HPDE6-E6E7 (cell line): ENCODE measurements around the gene DMRT2.

Experiments
- DNase-seq: peaks from one replicate; pipeline ENCODE4 v3.0.0; 2011; ENCODE audit warnings: missing footprints; ENCODE audit errors: extremely low spot score

Gene DMRT2

GRCh38 chr9:1047591-1048230, 2.4 kb upstream of the DMRT2 start:
- DNase-seq = no peak

GRCh38 chr9:1048231-1048619, 1.9 kb upstream of the DMRT2 start:
- no peak for DNase-seq

- DNase-seq = no peak
Observed at GRCh38 chr9:1048811-1049210, 1.3 kb upstream of the DMRT2 start.

- no peak for DNase-seq
Observed at GRCh38 chr9:1049641-1050040, 516 bp upstream of the DMRT2 start.

- DNase-seq = no peak
Observed at GRCh38 chr9:1051210-1051583, 1.0 kb downstream of the DMRT2 start.

- no peak for DNase-seq
Observed at GRCh38 chr9:1051584-1052275, 1.6 kb downstream of the DMRT2 start.

GRCh38 chr9:1052365-1053281, 2.5 kb downstream of the DMRT2 start:
- no peak for DNase-seq

GRCh38 chr9:1053282-1053621, 3.1 kb downstream of the DMRT2 start:
- DNase-seq = no peak

- DNase-seq = no peak
Observed at GRCh38 chr9:1053986-1054425, 3.8 kb downstream of the DMRT2 start.

GRCh38 chr9:1055166-1055565, 5.0 kb downstream of the DMRT2 start:
- peak; percentile 20 for DNase-seq

- no peak for DNase-seq
Observed at GRCh38 chr9:1057910-1058309, 7.8 kb downstream of the DMRT2 start.

GRCh38 chr9:1058826-1059487, 8.8 kb downstream of the DMRT2 start:
- no peak for DNase-seq

GRCh38 chr9:1065130-1065529, 15.0 kb downstream of the DMRT2 start:
- no peak for DNase-seq

- no peak for DNase-seq
Observed at GRCh38 chr9:1070692-1071091, 20.5 kb downstream of the DMRT2 start.

GRCh38 chr9:1071730-1072129, 21.6 kb downstream of the DMRT2 start:
- no peak for DNase-seq

- DNase-seq = no peak
Observed at GRCh38 chr9:1073497-1073896, 23.3 kb downstream of the DMRT2 start.

- no peak for DNase-seq
Observed at GRCh38 chr9:1077616-1078015, 27.5 kb downstream of the DMRT2 start.

- DNase-seq = peak; percentile 58
Observed at GRCh38 chr9:1083325-1083913, 33.3 kb downstream of the DMRT2 start.

GRCh38 chr9:1085086-1085485, 34.9 kb downstream of the DMRT2 start:
- DNase-seq = no peak

GRCh38 chr9:1086517-1086916, 36.4 kb downstream of the DMRT2 start:
- DNase-seq = no peak

- no peak for DNase-seq
Observed at GRCh38 chr9:1087120-1087881, 37.1 kb downstream of the DMRT2 start.
